HPDE6-E6E7 (cell line): ENCODE measurements around the gene SETD3.

Experiments used
- DNase-seq: peaks from one replicate; pipeline ENCODE4 v3.0.0; 2011; ENCODE audit warnings: missing footprints; ENCODE audit errors: extremely low spot score

The SETD3 gene

GRCh38 chr14:99497894-99498293 lies 17.2 kb upstream of the SETD3 start:
- DNase-seq, result no peak

- DNase-seq, result no peak
These were observed 16.7 kb upstream of the SETD3 start for GRCh38 chr14:99497341-99497740.

GRCh38 chr14:99484106-99484505 lies 3.4 kb upstream of the SETD3 start:
- no peak for DNase-seq

GRCh38 chr14:99481745-99482099 lies 1.1 kb upstream of the SETD3 start:
- no peak for DNase-seq

- DNase-seq, result peak; percentile 98
These were observed 472 bp upstream of the SETD3 start, which contains the start of gene CCNK for GRCh38 chr14:99480917-99481744. CCNK (plus strand) TSS chr14:99481409; CDS start chr14:99492678, 11,269 bp downstream.

GRCh38 chr14:99479160-99479905 lies 1.3 kb downstream of the SETD3 start:
- DNase-seq, result no peak

DNA sequence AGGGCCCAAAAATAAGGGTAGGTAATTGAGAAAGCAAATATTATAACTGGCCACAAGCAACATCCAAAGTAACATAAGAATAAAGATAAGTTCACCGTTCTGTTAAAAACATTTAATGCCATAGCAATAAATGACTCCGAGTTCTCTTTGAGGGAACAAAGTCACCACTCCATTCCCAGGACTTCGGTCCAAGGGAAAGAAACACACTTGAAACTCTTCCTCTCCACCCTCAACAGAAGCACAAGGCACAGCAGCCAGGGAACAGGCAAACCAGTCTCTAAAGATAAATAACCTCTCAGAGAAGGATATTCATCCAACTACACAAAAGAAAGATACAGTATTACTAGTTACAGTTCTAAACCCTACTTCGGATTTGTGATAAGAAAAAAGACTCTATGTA lies 2.5 kb downstream of the SETD3 start:
- no peak for DNase-seq

DNA sequence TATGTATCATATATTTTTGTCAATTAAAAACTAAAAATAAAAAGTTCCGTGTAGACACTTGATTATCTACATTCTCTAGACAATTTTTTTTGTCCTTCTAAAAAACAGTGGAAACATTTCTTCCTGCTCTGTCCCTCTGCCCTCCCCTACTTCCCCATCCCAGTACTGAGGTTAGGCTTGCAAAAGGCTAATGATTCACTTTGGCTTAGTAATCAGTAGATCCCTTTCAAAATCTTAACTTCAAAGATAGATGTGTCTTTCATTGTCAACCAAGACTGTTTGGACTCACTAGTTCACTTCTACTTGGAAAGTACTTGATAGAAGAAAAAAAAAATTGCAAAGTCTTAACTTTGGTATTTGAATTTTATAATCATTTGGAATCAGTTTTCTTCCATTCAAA lies 3.8 kb downstream of the SETD3 start:
- DNase-seq, result no peak

DNA sequence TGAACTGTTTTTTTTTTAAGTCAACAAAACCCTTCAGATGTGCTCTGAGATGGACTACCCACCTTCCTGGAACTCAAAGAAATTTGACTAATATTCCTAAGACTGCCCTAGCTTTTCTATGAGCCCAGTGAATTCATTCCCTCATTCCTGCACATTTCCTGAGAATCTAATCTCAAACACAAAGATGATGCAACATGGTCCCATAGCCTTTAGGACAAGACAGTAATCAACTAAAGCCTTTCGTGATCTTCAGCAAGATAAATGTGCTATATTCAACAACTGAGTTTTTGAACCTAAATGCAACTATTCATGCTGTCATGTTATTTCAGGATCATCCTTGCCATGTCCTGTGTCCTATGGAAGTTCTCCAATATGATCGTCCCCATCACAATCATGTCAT lies 5.0 kb downstream of the SETD3 start:
- DNase-seq, result no peak

GRCh38 chr14:99475179-99475578 lies 5.5 kb downstream of the SETD3 start:
- DNase-seq, result no peak

- DNase-seq, result no peak
These were observed 7.2 kb downstream of the SETD3 start for GRCh38 chr14:99473458-99473857.

DNA sequence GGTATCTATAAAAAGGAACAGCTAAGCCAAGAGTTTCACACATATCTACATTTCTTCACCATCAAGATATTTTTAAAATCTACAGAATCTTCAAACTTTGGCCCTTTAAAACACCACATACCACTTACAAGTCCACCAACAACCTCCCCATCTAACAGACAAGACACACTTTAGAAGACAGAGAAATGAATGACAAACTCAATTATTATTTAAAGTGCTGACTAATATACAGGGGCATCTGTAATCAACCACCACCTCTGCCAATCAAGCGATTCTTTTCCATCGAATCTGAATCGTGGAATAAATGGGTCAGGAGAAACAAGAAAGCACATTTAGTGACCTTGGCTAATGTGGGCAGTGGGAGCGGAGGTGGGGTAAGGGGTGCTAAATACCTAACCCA lies 7.7 kb downstream of the SETD3 start:
- DNase-seq, result no peak

DNA sequence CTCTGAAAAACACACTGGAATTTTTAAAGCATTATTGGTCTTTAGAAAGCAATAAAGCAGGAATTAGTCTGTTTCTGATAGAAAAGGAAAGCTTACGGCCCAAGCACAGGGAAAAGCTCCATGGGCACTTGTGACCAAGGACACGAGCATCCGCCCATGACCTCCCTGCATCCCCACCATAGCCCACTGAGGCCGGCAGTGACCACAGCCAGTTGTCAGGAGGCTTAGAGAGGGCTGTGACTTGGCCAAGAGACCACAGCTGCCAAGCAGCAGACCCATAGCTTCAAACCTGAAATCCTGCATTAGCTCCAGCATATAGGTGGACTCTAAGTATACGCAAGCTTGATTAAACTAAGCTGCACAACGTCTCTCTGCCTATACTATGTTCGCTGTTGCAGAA lies 8.9 kb downstream of the SETD3 start:
- no peak for DNase-seq

- no peak for DNase-seq
These were observed 11.6 kb downstream of the SETD3 start for GRCh38 chr14:99468836-99469592.

GRCh38 chr14:99468081-99468480 lies 12.6 kb downstream of the SETD3 start:
- no peak for DNase-seq

- DNase-seq, result no peak
These were observed 13.2 kb downstream of the SETD3 start for GRCh38 chr14:99467336-99468078.

GRCh38 chr14:99466758-99467157 lies 13.9 kb downstream of the SETD3 start:
- no peak for DNase-seq

GRCh38 chr14:99465288-99465687 lies 15.4 kb downstream of the SETD3 start:
- DNase-seq, result no peak

DNA sequence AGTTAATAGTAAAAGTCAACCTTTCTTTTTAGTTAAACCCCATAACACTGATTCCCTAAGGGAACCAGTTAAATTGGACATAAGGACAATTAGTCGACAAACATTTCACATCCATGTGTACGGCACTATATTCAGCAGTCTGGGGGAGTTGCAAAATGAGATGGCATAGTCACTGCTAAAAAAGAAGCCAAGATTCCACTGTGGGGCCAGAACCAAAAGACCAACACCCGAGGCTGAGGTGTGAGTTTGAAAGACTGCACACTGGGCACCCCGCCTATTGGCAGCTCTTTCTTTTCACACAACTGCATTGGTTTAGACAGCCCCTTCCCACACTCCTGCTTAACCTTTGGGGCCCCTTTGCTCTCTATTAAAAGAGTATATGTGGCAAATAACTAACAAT lies 16.7 kb downstream of the SETD3 start:
- DNase-seq, result no peak

GRCh38 chr14:99462210-99462609 lies 18.4 kb downstream of the SETD3 start:
- DNase-seq, result no peak

DNA sequence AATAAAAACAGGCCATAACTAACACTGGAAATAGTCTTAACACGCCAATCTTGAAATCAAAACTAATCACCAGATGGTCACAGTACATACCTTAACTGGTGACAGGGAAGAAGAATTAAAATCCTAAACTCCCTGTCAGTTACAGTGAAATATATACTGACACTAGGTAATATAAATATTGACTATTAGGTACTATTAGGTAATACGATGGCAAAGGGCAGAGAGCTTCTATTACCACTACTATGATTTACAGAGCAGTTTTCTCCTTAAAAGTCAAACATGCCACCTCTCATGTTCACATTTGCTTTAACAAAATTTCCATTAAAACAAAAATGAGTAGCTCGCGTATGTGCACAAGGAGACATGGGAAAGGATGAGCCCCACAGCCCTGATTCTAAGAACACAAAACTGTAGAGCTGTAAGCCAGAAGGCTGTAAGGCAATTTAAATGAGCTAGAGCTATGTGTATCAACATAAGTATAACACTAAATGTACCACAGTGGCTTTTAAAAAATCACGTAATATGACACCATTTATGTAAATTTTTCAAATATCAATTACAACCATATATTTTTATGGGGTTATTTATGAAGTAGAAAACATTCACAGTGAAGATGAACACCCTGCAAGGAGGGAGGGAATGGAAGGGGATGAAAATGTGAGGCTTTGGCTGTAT lies 19.1 kb downstream of the SETD3 start:
- DNase-seq, result no peak
